GM19099 (cell line): ENCODE data around the gene TRIM40.

Source experiments
- POLR2A ChIP-seq: IDR thresholded peaks from 3 replicates; pipeline ENCODE4 v1.6.1; 2011; ENCODE audit warnings: low read depth; ENCODE audit not compliant: insufficient read length; ENCODE audit errors: extremely low read depth

The TRIM40 gene

GRCh38 chr6:30102970-30103871, 32.7 kb upstream of the TRIM40 start:
- no peak for TF ChIP-seq POLR2A

- no peak for TF ChIP-seq POLR2A
Measured at GRCh38 chr6:30103872-30104179, 32.1 kb upstream of the TRIM40 start.

GRCh38 chr6:30104661-30105060, 31.3 kb upstream of the TRIM40 start:
- TF ChIP-seq POLR2A = no peak

GRCh38 chr6:30111266-30111856, 24.6 kb upstream of the TRIM40 start:
- TF ChIP-seq POLR2A = no peak

- no peak for TF ChIP-seq POLR2A
Measured at GRCh38 chr6:30112402-30112994, 23.4 kb upstream of the TRIM40 start.

GRCh38 chr6:30113003-30113759, 22.8 kb upstream of the TRIM40 start, which contains the start of gene TRIM31:
Gene TRIM31 (minus strand): TSS chr6:30113090. CDS start chr6:30112805, 285 bp downstream.
- TF ChIP-seq POLR2A = no peak

DNA sequence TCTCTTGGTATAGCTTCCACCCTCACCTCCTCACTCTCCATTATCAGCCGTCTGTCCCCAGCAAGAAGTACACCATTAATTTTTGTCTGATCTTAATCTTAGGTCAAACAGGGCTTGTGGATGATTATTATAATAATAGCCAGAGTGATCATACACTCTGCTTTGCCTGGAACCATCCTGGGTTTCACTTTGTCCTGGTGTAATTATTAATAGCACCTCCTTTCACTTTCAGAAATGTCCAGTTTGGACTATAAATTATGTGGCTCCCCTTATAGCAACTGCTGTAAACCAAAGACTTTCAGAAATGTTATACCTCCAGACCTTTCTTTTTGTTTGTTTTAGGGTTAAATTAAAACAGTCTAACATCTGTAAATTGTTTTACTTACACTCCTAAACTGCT, 22.1 kb upstream of the TRIM40 start:
- TF ChIP-seq POLR2A = no peak

GRCh38 chr6:30116724-30117123, 19.2 kb upstream of the TRIM40 start:
- TF ChIP-seq POLR2A = no peak

DNA sequence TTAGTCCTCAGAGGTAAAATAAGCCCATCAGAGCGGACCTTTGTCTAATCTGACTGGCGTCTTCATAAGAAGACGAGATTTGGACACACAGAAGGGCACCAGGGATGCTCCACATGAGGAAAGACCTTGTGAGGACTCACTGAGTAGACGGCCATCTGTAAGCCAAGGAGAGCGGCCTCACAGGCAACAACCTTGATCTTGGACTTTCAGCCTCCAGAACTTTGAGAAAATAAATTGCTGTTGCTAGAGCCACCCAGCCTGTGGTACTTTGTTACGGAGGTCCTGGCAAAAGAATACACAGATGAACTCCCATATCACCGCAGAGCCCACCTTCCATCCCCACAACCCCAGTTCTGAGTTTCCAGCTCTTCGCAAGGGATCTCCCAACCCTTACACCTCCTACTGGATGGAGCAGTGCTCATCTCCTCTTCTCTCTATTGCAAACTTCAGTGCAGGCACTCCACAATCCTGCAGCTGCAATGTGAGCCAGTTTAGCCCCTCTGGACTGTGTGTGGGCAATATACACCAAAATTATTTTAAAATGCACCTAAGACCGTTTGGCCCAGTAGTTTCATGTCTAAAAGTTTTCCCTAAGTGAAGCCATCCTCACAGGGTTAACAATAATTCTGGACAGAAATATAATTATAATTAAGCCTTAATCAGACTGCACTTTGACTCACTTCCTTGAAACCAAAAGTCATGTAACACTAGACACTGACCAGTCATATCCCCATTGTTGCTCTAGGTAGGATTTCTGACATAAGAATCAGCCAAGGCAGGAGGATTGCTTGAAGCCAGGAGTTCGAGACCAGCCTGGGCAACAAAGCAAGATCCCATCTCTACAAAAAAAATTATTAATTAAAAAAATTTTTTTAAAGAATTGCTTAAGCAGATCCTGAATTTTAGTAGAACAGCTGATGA, 14.2 kb upstream of the TRIM40 start:
- TF ChIP-seq POLR2A = no peak

GRCh38 chr6:30122515-30122914, 13.4 kb upstream of the TRIM40 start:
- no peak for TF ChIP-seq POLR2A

DNA sequence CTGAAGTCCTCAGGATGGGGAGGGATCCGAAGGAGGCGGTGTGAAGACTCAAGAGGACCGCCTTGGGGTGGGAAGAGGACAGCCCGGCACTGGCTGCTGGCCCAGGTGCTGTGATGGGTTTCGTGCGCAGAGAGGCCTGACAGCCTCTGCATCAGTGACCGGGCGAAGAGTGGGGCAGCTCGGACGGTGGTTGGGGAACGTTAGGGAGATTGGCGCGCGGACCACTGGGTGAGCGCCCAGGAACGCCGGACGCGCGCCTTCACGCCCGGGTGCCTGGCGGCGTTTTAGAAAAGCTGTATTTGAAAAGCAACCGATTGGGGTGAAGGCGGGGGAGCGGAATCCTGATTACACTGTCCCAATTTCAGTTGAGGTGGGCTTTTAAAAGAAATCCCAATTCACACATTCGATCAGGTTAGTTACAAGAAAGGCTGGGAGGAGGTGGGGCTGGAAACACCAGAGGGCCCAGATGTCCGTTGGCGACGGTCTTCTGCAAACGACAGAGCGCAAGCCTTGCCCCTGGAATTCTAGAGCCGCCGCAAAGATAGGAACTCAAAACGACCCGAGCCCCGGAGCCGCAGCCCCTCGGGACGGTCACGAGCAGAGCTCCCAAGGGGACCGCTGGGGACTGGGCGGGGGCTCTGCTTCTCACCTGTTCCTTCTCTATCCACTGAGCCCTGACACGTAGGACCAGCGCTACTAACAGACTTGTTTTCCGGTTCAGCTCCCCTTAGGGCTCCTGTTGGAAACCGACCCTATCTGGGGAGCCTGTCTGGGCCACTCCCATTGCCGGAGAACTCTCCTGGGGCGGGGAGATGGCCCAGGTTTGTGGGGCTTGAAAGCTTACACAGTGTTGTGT, 8.5 kb upstream of the TRIM40 start:
- TF ChIP-seq POLR2A = no peak

- no peak for TF ChIP-seq POLR2A
Measured at GRCh38 chr6:30129265-30130178, 6.4 kb upstream of the TRIM40 start.
